ENCODE data around the gene STK38L. TPM values are rescaled to one million over a fixed set of nuclear protein-coding genes. Genes with fewer than 3 reads are reported as not detected.
A peak's percentile ranks its signal among the peaks of the same experiment; 100 is the strongest.

Gene STK38L
- polyA plus RNA-seq, 2 donors, result 10.9 to 11.9 TPM

DNA sequence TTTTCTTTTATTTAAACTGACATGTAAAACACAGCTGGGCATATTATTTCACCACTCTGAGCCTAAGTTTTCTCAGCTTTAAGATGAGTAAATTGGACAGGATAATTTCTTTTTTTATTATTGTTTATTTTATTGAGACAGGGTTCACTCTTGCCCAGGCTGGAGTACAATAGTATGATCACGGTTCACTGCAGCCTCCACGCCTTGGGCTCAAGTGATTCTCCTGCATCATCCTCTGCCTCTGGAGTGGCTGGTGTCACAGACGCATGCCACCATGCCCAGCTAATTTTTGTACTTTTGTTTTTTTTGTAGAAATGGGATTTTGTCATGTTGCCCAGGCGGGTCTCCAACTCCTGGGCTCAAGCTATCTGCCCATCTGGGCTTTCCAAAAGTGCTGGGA is 101.3 kb downstream of the STK38L start:
- H3K4me3 ChIP-seq (ENCODE audit: low read depth in 1 of 2, low read length in 2 of 2), result no peak overlapping the region
- H3K9me3 ChIP-seq (ENCODE audit: control insufficient read depth in 2 of 2, insufficient read depth in 1 of 2, low read depth in 1 of 2, low read length in 1 of 2), result no peaks in the 10 kb centered on the region
- H3K27me3 ChIP-seq (ENCODE audit: control insufficient read depth in 1 of 2, insufficient read depth in 2 of 2, low read length in 2 of 2), result no peaks in the 10 kb centered on the region
- H3K4me1 ChIP-seq (ENCODE audit: control insufficient read depth in 2 of 2, insufficient read depth in 2 of 2, low read length in 1 of 2), result peaks cover 0 to 2% of the 10 kb centered on the region in 2 donors
- 71 to 80% methylated on average over 4 of the region's 4 CpGs for WGBS, 2 donors
- peak overlapping the region; percentile 59 to 90 for H3K27ac ChIP-seq (ENCODE audit: low read depth in 2 of 2, low read length in 1 of 2)
- H3K36me3 ChIP-seq (ENCODE audit: control insufficient read depth in 2 of 2, insufficient read depth in 2 of 2, low read length in 1 of 2), result no peaks in the 10 kb centered on the region

- Histone ChIP-seq H3K4me1 (ENCODE audit: control insufficient read depth in 2 of 2, insufficient read depth in 2 of 2, low read length in 1 of 2) (peaks cover 0 to 2% of the 10 kb centered on the region in 2 donors), H3K4me3 (ENCODE audit: low read depth in 1 of 2, low read length in 2 of 2) (no peak overlapping the region), H3K27me3 (ENCODE audit: control insufficient read depth in 1 of 2, insufficient read depth in 2 of 2, low read length in 2 of 2) (no peaks in the 10 kb centered on the region), H3K36me3 (ENCODE audit: control insufficient read depth in 2 of 2, insufficient read depth in 2 of 2, low read length in 1 of 2) (no peaks in the 10 kb centered on the region), H3K9me3 (ENCODE audit: control insufficient read depth in 2 of 2, insufficient read depth in 1 of 2, low read depth in 1 of 2, low read length in 1 of 2) (no peaks in the 10 kb centered on the region), H3K27ac (ENCODE audit: low read depth in 2 of 2, low read length in 1 of 2) (no peak overlapping the region)
- 41 to 65% methylated on average over 2 of the region's 2 CpGs for WGBS, 2 donors
Observed at GRCh38 chr12:27347779-27348178, 103.7 kb downstream of the STK38L start.

- H3K27ac ChIP-seq (ENCODE audit: low read depth in 2 of 2, low read length in 1 of 2), result no peak overlapping the region
- H3K4me3 ChIP-seq (ENCODE audit: low read depth in 1 of 2, low read length in 2 of 2), result no peak overlapping the region
- no peaks in the 10 kb centered on the region for H3K36me3 ChIP-seq (ENCODE audit: control insufficient read depth in 2 of 2, insufficient read depth in 2 of 2, low read length in 1 of 2)
- H3K4me1 ChIP-seq (ENCODE audit: control insufficient read depth in 2 of 2, insufficient read depth in 2 of 2, low read length in 1 of 2), result no peaks in the 10 kb centered on the region
- WGBS, 2 donors, result 96 to 98% methylated on average over 7 of the region's 7 CpGs
- H3K27me3 ChIP-seq (ENCODE audit: control insufficient read depth in 1 of 2, insufficient read depth in 2 of 2, low read length in 2 of 2), result no peaks in the 10 kb centered on the region
- H3K9me3 ChIP-seq (ENCODE audit: control insufficient read depth in 2 of 2, insufficient read depth in 1 of 2, low read depth in 1 of 2, low read length in 1 of 2), result no peaks in the 10 kb centered on the region
Observed at GRCh38 chr12:27351476-27351875, 107.4 kb downstream of the STK38L start.

GRCh38 chr12:27355486-27355885 is 111.4 kb downstream of the STK38L start:
- Histone ChIP-seq H3K36me3 (ENCODE audit: control insufficient read depth in 2 of 2, insufficient read depth in 2 of 2, low read length in 1 of 2) (no peaks in the 10 kb centered on the region), H3K4me3 (ENCODE audit: low read depth in 1 of 2, low read length in 2 of 2) (no peak overlapping the region), H3K27ac (ENCODE audit: low read depth in 2 of 2, low read length in 1 of 2) (no peak overlapping the region), H3K9me3 (ENCODE audit: control insufficient read depth in 2 of 2, insufficient read depth in 1 of 2, low read depth in 1 of 2, low read length in 1 of 2) (no peaks in the 10 kb centered on the region), H3K4me1 (ENCODE audit: control insufficient read depth in 2 of 2, insufficient read depth in 2 of 2, low read length in 1 of 2) (no peaks in the 10 kb centered on the region), H3K27me3 (ENCODE audit: control insufficient read depth in 1 of 2, insufficient read depth in 2 of 2, low read length in 2 of 2) (no peaks in the 10 kb centered on the region)
- 90 to 93% methylated on average over 2 of the region's 2 CpGs for WGBS, 2 donors

- Histone ChIP-seq H3K4me1 (ENCODE audit: control insufficient read depth in 2 of 2, insufficient read depth in 2 of 2, low read length in 1 of 2) (no peaks in the 10 kb centered on the region), H3K27me3 (ENCODE audit: control insufficient read depth in 1 of 2, insufficient read depth in 2 of 2, low read length in 2 of 2) (no peaks in the 10 kb centered on the region), H3K9me3 (ENCODE audit: control insufficient read depth in 2 of 2, insufficient read depth in 1 of 2, low read depth in 1 of 2, low read length in 1 of 2) (no peaks in the 10 kb centered on the region), H3K27ac (ENCODE audit: low read depth in 2 of 2, low read length in 1 of 2) (no peak overlapping the region), H3K4me3 (ENCODE audit: low read depth in 1 of 2, low read length in 2 of 2) (no peak overlapping the region), H3K36me3 (ENCODE audit: control insufficient read depth in 2 of 2, insufficient read depth in 2 of 2, low read length in 1 of 2) (no peaks in the 10 kb centered on the region)
- 80 to 87% methylated on average over 1 of the region's 1 CpG for WGBS, 2 donors
Observed at GRCh38 chr12:27355979-27356378, 111.9 kb downstream of the STK38L start.

GRCh38 chr12:27359578-27360340 is 115.7 kb downstream of the STK38L start:
- WGBS, 2 donors, result 71 to 92% methylated on average over 3 of the region's 3 CpGs
- Histone ChIP-seq H3K27ac (ENCODE audit: low read depth in 2 of 2, low read length in 1 of 2) (no peak overlapping the region), H3K27me3 (ENCODE audit: control insufficient read depth in 1 of 2, insufficient read depth in 2 of 2, low read length in 2 of 2) (no peaks in the 10 kb centered on the region), H3K4me1 (ENCODE audit: control insufficient read depth in 2 of 2, insufficient read depth in 2 of 2, low read length in 1 of 2) (no peaks in the 10 kb centered on the region), H3K4me3 (ENCODE audit: low read depth in 1 of 2, low read length in 2 of 2) (no peak overlapping the region), H3K36me3 (ENCODE audit: control insufficient read depth in 2 of 2, insufficient read depth in 2 of 2, low read length in 1 of 2) (no peaks in the 10 kb centered on the region), H3K9me3 (ENCODE audit: control insufficient read depth in 2 of 2, insufficient read depth in 1 of 2, low read depth in 1 of 2, low read length in 1 of 2) (peaks cover 0 to 2% of the 10 kb centered on the region in 2 donors)

- Histone ChIP-seq H3K27ac (ENCODE audit: low read depth in 2 of 2, low read length in 1 of 2) (no peak overlapping the region), H3K36me3 (ENCODE audit: control insufficient read depth in 2 of 2, insufficient read depth in 2 of 2, low read length in 1 of 2) (no peaks in the 10 kb centered on the region), H3K4me1 (ENCODE audit: control insufficient read depth in 2 of 2, insufficient read depth in 2 of 2, low read length in 1 of 2) (no peaks in the 10 kb centered on the region), H3K9me3 (ENCODE audit: control insufficient read depth in 2 of 2, insufficient read depth in 1 of 2, low read depth in 1 of 2, low read length in 1 of 2) (peaks cover 0 to 2% of the 10 kb centered on the region in 2 donors), H3K27me3 (ENCODE audit: control insufficient read depth in 1 of 2, insufficient read depth in 2 of 2, low read length in 2 of 2) (no peaks in the 10 kb centered on the region), H3K4me3 (ENCODE audit: low read depth in 1 of 2, low read length in 2 of 2) (no peak overlapping the region)
- WGBS, 2 donors, result 93 to 94% methylated on average over 2 of the region's 2 CpGs
Observed at GRCh38 chr12:27361372-27361771, 117.3 kb downstream of the STK38L start.

- Histone ChIP-seq H3K27ac (ENCODE audit: low read depth in 2 of 2, low read length in 1 of 2) (no peak overlapping the region), H3K4me1 (ENCODE audit: control insufficient read depth in 2 of 2, insufficient read depth in 2 of 2, low read length in 1 of 2) (no peaks in the 10 kb centered on the region), H3K36me3 (ENCODE audit: control insufficient read depth in 2 of 2, insufficient read depth in 2 of 2, low read length in 1 of 2) (no peaks in the 10 kb centered on the region), H3K9me3 (ENCODE audit: control insufficient read depth in 2 of 2, insufficient read depth in 1 of 2, low read depth in 1 of 2, low read length in 1 of 2) (peaks cover 0 to 2% of the 10 kb centered on the region in 2 donors), H3K4me3 (ENCODE audit: low read depth in 1 of 2, low read length in 2 of 2) (no peak overlapping the region), H3K27me3 (ENCODE audit: control insufficient read depth in 1 of 2, insufficient read depth in 2 of 2, low read length in 2 of 2) (no peaks in the 10 kb centered on the region)
- WGBS, 2 donors, result 91 to 96% methylated on average over 3 of the region's 3 CpGs
Observed at GRCh38 chr12:27366621-27367020, 122.5 kb downstream of the STK38L start.

- Histone ChIP-seq H3K9me3 (ENCODE audit: control insufficient read depth in 2 of 2, insufficient read depth in 1 of 2, low read depth in 1 of 2, low read length in 1 of 2) (peaks cover 0 to 2% of the 10 kb centered on the region in 2 donors), H3K27me3 (ENCODE audit: control insufficient read depth in 1 of 2, insufficient read depth in 2 of 2, low read length in 2 of 2) (no peaks in the 10 kb centered on the region), H3K4me3 (ENCODE audit: low read depth in 1 of 2, low read length in 2 of 2) (no peak overlapping the region), H3K27ac (ENCODE audit: low read depth in 2 of 2, low read length in 1 of 2) (no peak overlapping the region), H3K4me1 (ENCODE audit: control insufficient read depth in 2 of 2, insufficient read depth in 2 of 2, low read length in 1 of 2) (no peaks in the 10 kb centered on the region), H3K36me3 (ENCODE audit: control insufficient read depth in 2 of 2, insufficient read depth in 2 of 2, low read length in 1 of 2) (no peaks in the 10 kb centered on the region)
- WGBS, 2 donors, result 71 to 90% methylated on average over 6 of the region's 6 CpGs
Observed at GRCh38 chr12:27367078-27367477, 123.0 kb downstream of the STK38L start.
